SK-N-SH (cell line): ENCODE data around the gene CYLC2. TPM values are rescaled to one million over a fixed set of nuclear protein-coding genes. Genes with fewer than 3 reads are reported as not detected.

Experiments used
- CTCF ChIA-PET: fragments of 300-600, 350-600 bp; formaldehyde crosslinking; extraction: SDS; loops from one replicate; lab custom pipeline; 2021; lab: Yijun Ruan, JAX
- POLR2A ChIA-PET: fragments of 350-600 bp; sonication (Branson Sonifier 250); formaldehyde crosslinking; extraction: SDS; loops from one replicate; lab custom pipeline; 2020; ENCODE audit warnings: antibody characterized with exemption, inconsistent platforms; lab: Yijun Ruan, JAX
- DNase-seq: peaks from one replicate; pipeline ENCODE4 v3.0.0; 2012
- H2AFZ ChIP-seq: fragments of 200-600 bp; sonication (generic); 2 replicates; pipeline ENCODE4 v1.8.1; 2016; ENCODE audit warnings: antibody characterized with exemption, mild to moderate bottlenecking, low read depth
- H3F3A ChIP-seq: fragments of 200-600 bp; sonication (generic); replicated peaks from 2 replicates; pipeline ENCODE3; 2016; ENCODE audit warnings: antibody characterized with exemption, mild to moderate bottlenecking; ENCODE audit not compliant: insufficient read depth
- H3K27ac ChIP-seq, 2 experiments: fragments of 200-500 bp in 1 of 2; fragments of 200-600 bp in 1 of 2; sonication (Bioruptor generic) in 1 of 2; sonication (generic), shearing (Covaris generic) in 1 of 2; 2 replicates each; pipeline versions ENCODE4 v1.5.1 to v1.6.1; 2014 to 2016; ENCODE audit warnings: low read depth in 2 of 2, inconsistent platforms in 1 of 2, low read length in 1 of 2, mild to moderate bottlenecking in 1 of 2, mixed read lengths in 1 of 2
- H3K27me3 ChIP-seq: fragments of 200-600 bp; sonication (generic), shearing (Covaris generic); 2 replicates; pipeline ENCODE4 v1.6.1; 2016; ENCODE audit warnings: mixed run types; ENCODE audit not compliant: insufficient read depth
- H3K36me3 ChIP-seq, 2 experiments: fragments of 200-500 bp in 1 of 2; fragments of 200-600 bp in 1 of 2; sonication (Bioruptor generic) in 1 of 2; sonication (generic) in 1 of 2; replicated peaks in 1 of 2; 2 replicates each; pipeline versions ENCODE3 to v1.5.1; 2014 to 2016; ENCODE audit warnings: low read length in 1 of 2, mild to moderate bottlenecking in 1 of 2; ENCODE audit not compliant: insufficient read depth in 2 of 2, control insufficient read depth in 1 of 2
- H3K4me1 ChIP-seq, 2 experiments: fragments of 200-500 bp in 1 of 2; fragments of 200-600 bp in 1 of 2; sonication (Bioruptor generic) in 1 of 2; sonication (generic), shearing (Covaris generic) in 1 of 2; 2 replicates each; pipeline versions ENCODE4 v1.5.1 to v1.6.1; 2014 to 2016; ENCODE audit warnings: low read depth in 1 of 2, low read length in 1 of 2, mixed run types in 1 of 2; ENCODE audit not compliant: insufficient read depth in 2 of 2, control insufficient read depth in 1 of 2
- H3K4me2 ChIP-seq: fragments of 200-600 bp; sonication (generic), shearing (Covaris generic); 2 replicates; pipeline ENCODE4 v1.6.1; 2017; ENCODE audit warnings: mixed run types
- H3K4me3 ChIP-seq, 2 experiments: fragments of 200-500 bp in 1 of 2; fragments of 200-600 bp in 1 of 2; sonication (Bioruptor generic) in 1 of 2; sonication (generic), shearing (Covaris generic) in 1 of 2; 2 replicates each; pipeline versions ENCODE4 v1.5.1 to v1.8.1; 2014 to 2016; ENCODE audit warnings: low read depth in 2 of 2, inconsistent platforms in 1 of 2, low read length in 1 of 2, mild to moderate bottlenecking in 1 of 2, mixed read lengths in 1 of 2, moderate library complexity in 1 of 2
- H3K79me2 ChIP-seq: fragments of 200-600 bp; sonication (generic); 2 replicates; pipeline ENCODE4 v1.8.1; 2017; ENCODE audit warnings: mild to moderate bottlenecking; ENCODE audit not compliant: insufficient read depth
- H3K9ac ChIP-seq: fragments of 200-600 bp; sonication (generic); 2 replicates; pipeline ENCODE4 v1.6.1; 2017; ENCODE audit warnings: mixed run types
- H3K9me2 ChIP-seq: fragments of 200-600 bp; sonication (generic); 2 replicates; pipeline ENCODE4 v1.6.1; 2017; ENCODE audit warnings: mixed run types
- H3K9me3 ChIP-seq: fragments of 200-600 bp; sonication (generic); 2 replicates; pipeline ENCODE4 v1.6.1; 2017; ENCODE audit warnings: mixed run types, mild to moderate bottlenecking, moderate library complexity
- H4K20me1 ChIP-seq: fragments of 200-600 bp; sonication (generic); 2 replicates; pipeline ENCODE4 v1.6.1; 2017; ENCODE audit warnings: mild to moderate bottlenecking, mixed run types; ENCODE audit not compliant: insufficient read depth
- ELF1 ChIP-seq: IDR thresholded peaks from 2 replicates; pipeline ENCODE4 v1.4.0; 2012
- EP300 ChIP-seq, 2 experiments: IDR thresholded peaks; 2 replicates each; pipeline versions ENCODE4 v1.4.0 to v1.6.1; 2012; ENCODE audit warnings: borderline replicate concordance in 1 of 2, low read depth in 1 of 2, low read length in 1 of 2
- EZH2phosphoT487 ChIP-seq: fragments of 200-600 bp; sonication (generic); IDR thresholded peaks from 2 replicates; pipeline ENCODE4 v1.6.1; 2017; ENCODE audit warnings: low read depth, mixed run types, mild to moderate bottlenecking, antibody characterized with exemption, moderate library complexity, borderline replicate concordance
- FOSL2 ChIP-seq: IDR thresholded peaks from 2 replicates; pipeline ENCODE4 v1.4.0; 2012; ENCODE audit warnings: low read depth, mild to moderate bottlenecking, moderate library complexity, borderline replicate concordance
- GABPA ChIP-seq: IDR thresholded peaks from 2 replicates; pipeline ENCODE4 v1.4.0; 2012; ENCODE audit warnings: low read depth, mild to moderate bottlenecking
- JUND ChIP-seq: IDR thresholded peaks from 2 replicates; pipeline ENCODE4 v1.4.0; 2012
- MAX ChIP-seq: IDR thresholded peaks from 2 replicates; pipeline ENCODE4 v1.4.0; 2012; ENCODE audit warnings: low read depth
- MEF2A ChIP-seq: IDR thresholded peaks from 2 replicates; pipeline ENCODE4 v1.4.0; 2012; ENCODE audit warnings: low read depth, borderline replicate concordance
- PBX3 ChIP-seq: IDR thresholded peaks from 2 replicates; pipeline ENCODE4; 2012
- POLR2AphosphoS5 ChIP-seq: IDR thresholded peaks from 2 replicates; pipeline ENCODE4 v1.6.1; 2012; ENCODE audit warnings: low read depth, low read length
- RAD21 ChIP-seq: IDR thresholded peaks from 2 replicates; pipeline ENCODE4 v1.6.1; 2012; ENCODE audit warnings: mild to moderate bottlenecking, low read length
- SIN3A ChIP-seq: IDR thresholded peaks from 2 replicates; pipeline ENCODE4 v1.6.1; 2012; ENCODE audit warnings: low read depth, mild to moderate bottlenecking, low read length, moderate library complexity, borderline replicate concordance
- TAF1 ChIP-seq: IDR thresholded peaks from 2 replicates; pipeline ENCODE4 v1.6.1; 2012; ENCODE audit warnings: low read depth, mild to moderate bottlenecking, low read length, moderate library complexity, borderline replicate concordance
- TEAD4 ChIP-seq: IDR thresholded peaks from 2 replicates; pipeline ENCODE4 v1.4.0; 2012; ENCODE audit warnings: mild to moderate bottlenecking, borderline replicate concordance; ENCODE audit not compliant: insufficient read depth
- ZBTB33 ChIP-seq: IDR thresholded peaks from 2 replicates; pipeline ENCODE4 v1.4.0; 2012; ENCODE audit warnings: low read depth, borderline replicate concordance
- WGBS: methylation state at CpG from one replicate; pipeline ENCODE4 v1.1.6; 2017; ENCODE audit warnings: low lambda C conversion rate; 5-methylcytosine and 5-hydroxymethylcytosine counted together
- polyA plus RNA-seq, 3 experiments: library from polyadenylated mRNA; depleted of rRNA; stranded (reverse); fragments of >200 nt; gene quantifications; 2 replicates each; pipeline ENCODE4 v1.2.3, GENCODE V29; 2012
- TF ChIP-seq, protein P1 (sequence below): IDR thresholded peaks from 2 replicates; pipeline ENCODE4 v1.6.1; 2012; ENCODE audit warnings: mild to moderate bottlenecking, low read depth, low read length, moderate library complexity
- TF ChIP-seq, protein P2 (sequence below): fragments of 150-350 bp; IDR thresholded peaks from 2 replicates; pipeline ENCODE4 v1.6.1; 2017; ENCODE audit warnings: antibody characterized with exemption, low read length, low read depth, borderline replicate concordance
- TF ChIP-seq, protein P3 (sequence below): fragments of 150-350 bp; IDR thresholded peaks from 2 replicates; pipeline ENCODE4 v1.6.1; 2016; ENCODE audit warnings: mild to moderate bottlenecking, low read depth, low read length

CYLC2 gene
- polyA plus RNA-seq, 1 of the 3 experiments (the other 2 are of a cell fraction): not detected

- no peak for DNase-seq
- ChIA-PET CTCF (no interaction called here), POLR2A (no interaction called here)
- Histone ChIP-seq H4K20me1 (no peaks in the 10 kb centered on the region), H2AFZ (no peak overlapping the region), H3F3A (no peaks in the 10 kb centered on the region), H3K9ac (no peak overlapping the region), H3K9me3 (no peaks in the 10 kb centered on the region), H3K4me1 (no peaks in the 10 kb centered on the region), H3K9me2 (no peaks in the 10 kb centered on the region), H3K79me2 (no peaks in the 10 kb centered on the region), H3K4me2 (no peak overlapping the region), H3K27me3 (no peaks in the 10 kb centered on the region), H3K36me3 (no peaks in the 10 kb centered on the region), H3K27ac (no peak overlapping the region), H3K4me3 (no peak overlapping the region)
- 0% methylated on average over 1 of the region's 1 CpG for WGBS
- no peak for TF ChIP-seq SIN3A
- TF ChIP-seq MAX: no peak
- TF ChIP-seq FOSL2: no peak
- TF ChIP-seq ZBTB33: no peak
- TF ChIP-seq, protein P1, sequence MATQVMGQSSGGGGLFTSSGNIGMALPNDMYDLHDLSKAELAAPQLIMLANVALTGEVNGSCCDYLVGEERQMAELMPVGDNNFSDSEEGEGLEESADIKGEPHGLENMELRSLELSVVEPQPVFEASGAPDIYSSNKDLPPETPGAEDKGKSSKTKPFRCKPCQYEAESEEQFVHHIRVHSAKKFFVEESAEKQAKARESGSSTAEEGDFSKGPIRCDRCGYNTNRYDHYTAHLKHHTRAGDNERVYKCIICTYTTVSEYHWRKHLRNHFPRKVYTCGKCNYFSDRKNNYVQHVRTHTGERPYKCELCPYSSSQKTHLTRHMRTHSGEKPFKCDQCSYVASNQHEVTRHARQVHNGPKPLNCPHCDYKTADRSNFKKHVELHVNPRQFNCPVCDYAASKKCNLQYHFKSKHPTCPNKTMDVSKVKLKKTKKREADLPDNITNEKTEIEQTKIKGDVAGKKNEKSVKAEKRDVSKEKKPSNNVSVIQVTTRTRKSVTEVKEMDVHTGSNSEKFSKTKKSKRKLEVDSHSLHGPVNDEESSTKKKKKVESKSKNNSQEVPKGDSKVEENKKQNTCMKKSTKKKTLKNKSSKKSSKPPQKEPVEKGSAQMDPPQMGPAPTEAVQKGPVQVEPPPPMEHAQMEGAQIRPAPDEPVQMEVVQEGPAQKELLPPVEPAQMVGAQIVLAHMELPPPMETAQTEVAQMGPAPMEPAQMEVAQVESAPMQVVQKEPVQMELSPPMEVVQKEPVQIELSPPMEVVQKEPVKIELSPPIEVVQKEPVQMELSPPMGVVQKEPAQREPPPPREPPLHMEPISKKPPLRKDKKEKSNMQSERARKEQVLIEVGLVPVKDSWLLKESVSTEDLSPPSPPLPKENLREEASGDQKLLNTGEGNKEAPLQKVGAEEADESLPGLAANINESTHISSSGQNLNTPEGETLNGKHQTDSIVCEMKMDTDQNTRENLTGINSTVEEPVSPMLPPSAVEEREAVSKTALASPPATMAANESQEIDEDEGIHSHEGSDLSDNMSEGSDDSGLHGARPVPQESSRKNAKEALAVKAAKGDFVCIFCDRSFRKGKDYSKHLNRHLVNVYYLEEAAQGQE: no peak
- no peak for TF ChIP-seq ELF1
- TF ChIP-seq TAF1: no peak
- TF ChIP-seq TEAD4: no peak
- TF ChIP-seq EZH2phosphoT487: no peak
- no peak for TF ChIP-seq JUND
- no peak for TF ChIP-seq MEF2A
- no peak for TF ChIP-seq POLR2AphosphoS5
- TF ChIP-seq PBX3: no peak
- TF ChIP-seq, protein P2, sequence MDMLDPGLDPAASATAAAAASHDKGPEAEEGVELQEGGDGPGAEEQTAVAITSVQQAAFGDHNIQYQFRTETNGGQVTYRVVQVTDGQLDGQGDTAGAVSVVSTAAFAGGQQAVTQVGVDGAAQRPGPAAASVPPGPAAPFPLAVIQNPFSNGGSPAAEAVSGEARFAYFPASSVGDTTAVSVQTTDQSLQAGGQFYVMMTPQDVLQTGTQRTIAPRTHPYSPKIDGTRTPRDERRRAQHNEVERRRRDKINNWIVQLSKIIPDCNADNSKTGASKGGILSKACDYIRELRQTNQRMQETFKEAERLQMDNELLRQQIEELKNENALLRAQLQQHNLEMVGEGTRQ: no peak
- TF ChIP-seq, protein P3, sequence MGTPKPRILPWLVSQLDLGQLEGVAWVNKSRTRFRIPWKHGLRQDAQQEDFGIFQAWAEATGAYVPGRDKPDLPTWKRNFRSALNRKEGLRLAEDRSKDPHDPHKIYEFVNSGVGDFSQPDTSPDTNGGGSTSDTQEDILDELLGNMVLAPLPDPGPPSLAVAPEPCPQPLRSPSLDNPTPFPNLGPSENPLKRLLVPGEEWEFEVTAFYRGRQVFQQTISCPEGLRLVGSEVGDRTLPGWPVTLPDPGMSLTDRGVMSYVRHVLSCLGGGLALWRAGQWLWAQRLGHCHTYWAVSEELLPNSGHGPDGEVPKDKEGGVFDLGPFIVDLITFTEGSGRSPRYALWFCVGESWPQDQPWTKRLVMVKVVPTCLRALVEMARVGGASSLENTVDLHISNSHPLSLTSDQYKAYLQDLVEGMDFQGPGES: no peak
- no peak for TF ChIP-seq GABPA
- no peak for TF ChIP-seq EP300 (IDR thresholded peaks at IDR 0.05; ENCODE audit: borderline replicate concordance in 1 of 2, low read depth in 1 of 2, low read length in 1 of 2)
- TF ChIP-seq RAD21: no peak
Observed at GRCh38 chr9:102986425-102986824, 8.7 kb upstream of the CYLC2 start.
